HEK293 (cell line): ENCODE measurements around the gene ATP5F1B.

Experiments
- CTCF ChIA-PET: fragments of 350-600 bp; formaldehyde crosslinking; extraction: SDS; loops from one replicate; lab custom pipeline; 2021; ENCODE audit warnings: antibody characterized with exemption; lab: Yijun Ruan, JAX
- POLR2A ChIA-PET: fragments of 300-600 bp; formaldehyde crosslinking; extraction: SDS; loops from one replicate; lab custom pipeline; 2020; ENCODE audit warnings: antibody characterized with exemption, inconsistent platforms; lab: Yijun Ruan, JAX
- H3K27ac ChIP-seq: fragments of 200-500 bp; sonication (Bioruptor generic); 2 replicates; pipeline ENCODE4 v1.5.1; 2014; ENCODE audit warnings: low read depth, low read length, control low read depth, inconsistent platforms; ENCODE audit errors: extremely low read depth
- H3K36me3 ChIP-seq, 2 experiments: fragments of 200-500 bp in 1 of 2; sonication (Bioruptor generic) in 1 of 2; 1 replicate in 1 of 2; 2 replicates in 1 of 2; pipeline ENCODE4 v1.5.1; 2014 to 2017; ENCODE audit warnings: inconsistent platforms in 2 of 2, low read length in 2 of 2; ENCODE audit not compliant: control insufficient read depth in 2 of 2, insufficient read depth in 1 of 2
- H3K4me1 ChIP-seq: fragments of 200-500 bp; sonication (Bioruptor generic); 2 replicates; pipeline ENCODE4 v1.5.1; 2014; ENCODE audit warnings: mild to moderate bottlenecking, low read length, inconsistent platforms; ENCODE audit not compliant: control insufficient read depth, insufficient read depth
- H3K4me3 ChIP-seq: 2 replicates; pipeline ENCODE4 v1.5.1; 2011; ENCODE audit warnings: low read depth, mild to moderate bottlenecking, control low read depth, low read length, moderate library complexity
- H3K9me3 ChIP-seq: fragments of 200-500 bp; sonication (Bioruptor generic); 2 replicates; pipeline ENCODE4 v1.5.1; 2014; ENCODE audit warnings: low read depth, low read length, inconsistent platforms; ENCODE audit not compliant: control insufficient read depth, insufficient read depth
- AEBP2 ChIP-seq: fragments of 450-650 bp; formaldehyde crosslinking; IDR thresholded peaks from 2 replicates; pipeline ENCODE4 v1.5.1; 2016; ENCODE audit warnings: missing biosample characterization, missing genetic modification characterization, borderline replicate concordance
- BCL11B ChIP-seq: fragments of 450-650 bp; formaldehyde crosslinking; IDR thresholded peaks from 2 replicates; pipeline ENCODE4 v1.5.1; 2016; ENCODE audit warnings: low read depth, missing biosample characterization, missing genetic modification characterization
- GFI1B ChIP-seq: fragments of 450-650 bp; formaldehyde crosslinking; IDR thresholded peaks from 2 replicates; pipeline ENCODE4 v1.5.1; 2016; ENCODE audit warnings: missing biosample characterization, missing genetic modification characterization
- INSM2 ChIP-seq: fragments of 450-650 bp; formaldehyde crosslinking; IDR thresholded peaks from 2 replicates; pipeline ENCODE4 v1.5.1; 2016; ENCODE audit warnings: missing biosample characterization, missing genetic modification characterization
- MYNN ChIP-seq: fragments of 450-650 bp; formaldehyde crosslinking; IDR thresholded peaks from 2 replicates; pipeline ENCODE4 v1.5.1; 2016; ENCODE audit warnings: missing biosample characterization, missing genetic modification characterization, borderline replicate concordance
- OSR2 ChIP-seq: fragments of 450-650 bp; formaldehyde crosslinking; IDR thresholded peaks from 2 replicates; pipeline ENCODE4 v1.5.1; 2016; ENCODE audit warnings: missing biosample characterization, missing genetic modification characterization
- PRDM4 ChIP-seq: fragments of 450-650 bp; formaldehyde crosslinking; IDR thresholded peaks from 2 replicates; pipeline ENCODE4 v1.5.1; 2017; ENCODE audit warnings: missing biosample characterization, missing genetic modification characterization
- SP2 ChIP-seq: fragments of 450-650 bp; formaldehyde crosslinking; IDR thresholded peaks from 2 replicates; pipeline ENCODE4 v1.5.1; 2016; ENCODE audit warnings: missing biosample characterization, missing genetic modification characterization
- ZNF112 ChIP-seq: fragments of 450-650 bp; formaldehyde crosslinking; IDR thresholded peaks from 2 replicates; pipeline ENCODE4 v1.5.0; 2017; ENCODE audit warnings: missing biosample characterization, missing genetic modification characterization
- ZNF114 ChIP-seq: fragments of 450-650 bp; formaldehyde crosslinking; IDR thresholded peaks from 2 replicates; pipeline ENCODE4 v1.5.0; 2017; ENCODE audit warnings: missing biosample characterization, missing genetic modification characterization
- ZNF121 ChIP-seq: fragments of 450-650 bp; formaldehyde crosslinking; IDR thresholded peaks from 2 replicates; pipeline ENCODE4 v1.5.1; 2016; ENCODE audit warnings: missing biosample characterization, missing genetic modification characterization
- ZNF140 ChIP-seq: fragments of 450-650 bp; formaldehyde crosslinking; IDR thresholded peaks from 2 replicates; pipeline ENCODE4 v1.5.1; 2016; ENCODE audit warnings: missing biosample characterization, missing genetic modification characterization
- ZNF157 ChIP-seq: fragments of 450-650 bp; formaldehyde crosslinking; IDR thresholded peaks from 2 replicates; pipeline ENCODE4 v1.5.1; 2016; ENCODE audit warnings: missing biosample characterization, missing genetic modification characterization
- ZNF174 ChIP-seq: fragments of 450-650 bp; formaldehyde crosslinking; IDR thresholded peaks from 2 replicates; pipeline ENCODE4 v1.5.0; 2017; ENCODE audit warnings: missing biosample characterization, mild to moderate bottlenecking, missing genetic modification characterization
- ZNF2 ChIP-seq: fragments of 450-650 bp; formaldehyde crosslinking; IDR thresholded peaks from 2 replicates; pipeline ENCODE4 v1.5.1; 2016; ENCODE audit warnings: missing biosample characterization, missing genetic modification characterization
- ZNF202 ChIP-seq: fragments of 450-650 bp; formaldehyde crosslinking; IDR thresholded peaks from 2 replicates; pipeline ENCODE4 v1.5.1; 2016; ENCODE audit warnings: missing biosample characterization, missing genetic modification characterization, borderline replicate concordance
- ZNF280C ChIP-seq: fragments of 450-650 bp; formaldehyde crosslinking; IDR thresholded peaks from 2 replicates; pipeline ENCODE4 v1.5.1; 2016; ENCODE audit warnings: missing biosample characterization, missing genetic modification characterization
- ZNF510 ChIP-seq: fragments of 450-650 bp; formaldehyde crosslinking; IDR thresholded peaks from 2 replicates; pipeline ENCODE4 v1.5.1; 2018; ENCODE audit warnings: mild to moderate bottlenecking, missing genetic modification characterization, missing biosample characterization; ENCODE audit not compliant: insufficient replicate concordance
- ZNF621 ChIP-seq: fragments of 450-650 bp; formaldehyde crosslinking; IDR thresholded peaks from 2 replicates; pipeline ENCODE4 v1.5.1; 2017; ENCODE audit warnings: missing biosample characterization, missing genetic modification characterization
- ZNF639 ChIP-seq: fragments of 450-650 bp; formaldehyde crosslinking; IDR thresholded peaks from 2 replicates; pipeline ENCODE4 v1.5.1; 2016; ENCODE audit warnings: missing biosample characterization, missing genetic modification characterization
- ZNF707 ChIP-seq: fragments of 450-650 bp; formaldehyde crosslinking; IDR thresholded peaks from 2 replicates; pipeline ENCODE4 v1.5.1; 2016; ENCODE audit warnings: missing biosample characterization, missing genetic modification characterization
- ZNF792 ChIP-seq: fragments of 450-650 bp; formaldehyde crosslinking; IDR thresholded peaks from 2 replicates; pipeline ENCODE4 v1.5.1; 2016; ENCODE audit warnings: missing biosample characterization, missing genetic modification characterization

Gene ATP5F1B

GRCh38 chr12:56599797-56600196 is 46.0 kb downstream of the ATP5F1B start:
- ChIA-PET CTCF (interaction anchor here (1.0 to 4.8 kb wide), 3 partner anchors 10 to 86 kb away, joined by 3 to 51 read pairs (median 6); no protein-coding TSS in a partner anchor), POLR2A (no interaction called here)
- peaks cover 61 to 96% of the 10 kb centered on the region in 2 experiments for H3K36me3 ChIP-seq
- no peaks in the 10 kb centered on the region for H3K4me1 ChIP-seq
- TF ChIP-seq ZNF2 (tag by site-specific recombination) (no peak), ZNF510 (no peak), AEBP2 (no peak), MYNN (no peak), ZNF707 (tag by site-specific recombination) (no peak), ZNF112 (no peak), ZNF121 (tag by site-specific recombination) (no peak), PRDM4 (tag by site-specific recombination) (no peak), BCL11B (tag by site-specific recombination) (no peak), ZNF140 (tag by site-specific recombination) (no peak), ZNF202 (no peak), ZNF792 (tag by site-specific recombination) (no peak), GFI1B (no peak), OSR2 (tag by site-specific recombination) (no peak), SP2 (tag by site-specific recombination) (no peak), ZNF280C (tag by site-specific recombination) (no peak), ZNF621 (tag by site-specific recombination) (no peak), ZNF174 (tag by site-specific recombination) (no peak), INSM2 (tag by site-specific recombination) (no peak)
- H3K4me3 ChIP-seq, result no peak overlapping the region
- no peak overlapping the region for H3K27ac ChIP-seq
- H3K9me3 ChIP-seq, result no peaks in the 10 kb centered on the region

- no peaks in the 10 kb centered on the region; the same call in 1 of the 2 replicates for H3K4me1 ChIP-seq
- CTCF ChIA-PET, result interaction anchor here (1.0 to 4.8 kb wide), 2 partner anchors 9 to 37 kb away, joined by 3 to 51 read pairs; no protein-coding TSS in a partner anchor
- no peak for TF ChIP-seq ZNF114 (tag by site-specific recombination)
- no peak for TF ChIP-seq ZNF157 (tag by site-specific recombination)
- TF ChIP-seq ZNF639 (tag by site-specific recombination), result no peak
- TF ChIP-seq, all 188 proteins: peak for 0
- no peaks in the 10 kb centered on the region for H3K9me3 ChIP-seq
- POLR2A ChIA-PET, result no interaction called here
- no peak overlapping the region for H3K27ac ChIP-seq
- H3K36me3 ChIP-seq, result peaks cover 54 to 88% of the 10 kb centered on the region in 2 experiments
- no peak overlapping the region for H3K4me3 ChIP-seq
Measured at GRCh38 chr12:56599041-56599440, 46.7 kb downstream of the ATP5F1B start.
